Mucosa of gallbladder (tissue), 1 donor: ENCODE measurements around the gene UBASH3B. TPM values are rescaled to one million over a fixed set of nuclear protein-coding genes. Genes with fewer than 3 reads are reported as not detected.

Experiments used
- DNase-seq: peaks from one replicate; pipeline ENCODE4 v3.0.0-alpha.2; 2020; ENCODE audit warnings: low spot score
- total RNA-seq: library from RNA; stranded (reverse); gene quantifications from one replicate; pipeline ENCODE4 v1.2.1, GENCODE V29; 2021
- donor health status: DM: no; HTN: no; CAD: no.

Gene UBASH3B
- total RNA-seq, 1 donor from 2014 or later = 7.4 TPM

- DNase-seq = no peak
Observed at GRCh38 chr11:122784325-122784955, 128.9 kb downstream of the UBASH3B start.

- DNase-seq = no peak
Observed at GRCh38 chr11:122785031-122785541, 129.6 kb downstream of the UBASH3B start.

GRCh38 chr11:122786896-122787295 is 131.4 kb downstream of the UBASH3B start:
- no peak for DNase-seq

- DNase-seq = no peak
Observed at GRCh38 chr11:122788781-122789535, 133.4 kb downstream of the UBASH3B start.

- no peak for DNase-seq
Observed at GRCh38 chr11:122789907-122790306, 134.4 kb downstream of the UBASH3B start.

GRCh38 chr11:122791411-122791810 is 135.9 kb downstream of the UBASH3B start:
- no peak for DNase-seq

- DNase-seq = no peak
Observed at GRCh38 chr11:122791836-122792235, 136.3 kb downstream of the UBASH3B start.

GRCh38 chr11:122793515-122793914 is 138.0 kb downstream of the UBASH3B start:
- DNase-seq = no peak

- DNase-seq = no peak
Observed at GRCh38 chr11:122795307-122795706, 139.8 kb downstream of the UBASH3B start.

GRCh38 chr11:122796128-122796717 is 140.7 kb downstream of the UBASH3B start:
- peak; percentile 45 for DNase-seq

- no peak for DNase-seq
Observed at GRCh38 chr11:122797651-122798050, 142.1 kb downstream of the UBASH3B start.

GRCh38 chr11:122799406-122800105 is 144.0 kb downstream of the UBASH3B start:
- no peak for DNase-seq

GRCh38 chr11:122802876-122803275 is 147.4 kb downstream of the UBASH3B start:
- no peak for DNase-seq

GRCh38 chr11:122803306-122803705 is 147.8 kb downstream of the UBASH3B start:
- no peak for DNase-seq

GRCh38 chr11:122803716-122804115 is 148.2 kb downstream of the UBASH3B start:
- no peak for DNase-seq

GRCh38 chr11:122804161-122804560 is 148.6 kb downstream of the UBASH3B start:
- no peak for DNase-seq

GRCh38 chr11:122804796-122805195 is 149.3 kb downstream of the UBASH3B start:
- no peak for DNase-seq

GRCh38 chr11:122807731-122808477 is 152.4 kb downstream of the UBASH3B start:
- DNase-seq = no peak

GRCh38 chr11:122808478-122808869 is 153.0 kb downstream of the UBASH3B start:
- DNase-seq = no peak

GRCh38 chr11:122809866-122810265 is 154.3 kb downstream of the UBASH3B start:
- no peak for DNase-seq

GRCh38 chr11:122811721-122812120 is 156.2 kb downstream of the UBASH3B start:
- no peak for DNase-seq
